Measurements from ENCODE around the gene CDH13. TPM values are rescaled to one million over a fixed set of nuclear protein-coding genes. Genes with fewer than 3 reads are reported as not detected.

CDH13 gene
- total RNA-seq, 4 donors from 2014 or later = 3.4 to 14.8 (median 6.5) TPM

DNA sequence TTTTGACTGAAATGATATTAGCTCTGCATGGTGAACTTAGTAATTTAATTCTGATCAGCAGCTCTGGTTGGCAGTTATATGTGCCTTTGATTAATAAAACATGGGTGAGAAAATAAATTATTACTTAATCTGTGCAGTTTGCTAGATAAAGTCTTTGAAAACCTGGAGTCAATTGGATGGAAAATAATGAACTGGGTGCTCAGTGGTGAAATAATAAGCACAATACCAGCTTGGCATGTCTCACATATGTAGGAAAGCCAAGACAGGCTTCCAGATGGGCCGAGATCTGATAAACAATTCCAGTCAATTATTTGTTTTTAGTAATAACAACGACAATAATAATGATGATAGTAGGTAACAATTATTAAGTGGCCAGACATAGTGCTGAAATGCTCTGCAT lies 326.7 kb downstream of the CDH13 start:
- no peaks in the 10 kb centered on the region for H3K36me3 ChIP-seq

DNA sequence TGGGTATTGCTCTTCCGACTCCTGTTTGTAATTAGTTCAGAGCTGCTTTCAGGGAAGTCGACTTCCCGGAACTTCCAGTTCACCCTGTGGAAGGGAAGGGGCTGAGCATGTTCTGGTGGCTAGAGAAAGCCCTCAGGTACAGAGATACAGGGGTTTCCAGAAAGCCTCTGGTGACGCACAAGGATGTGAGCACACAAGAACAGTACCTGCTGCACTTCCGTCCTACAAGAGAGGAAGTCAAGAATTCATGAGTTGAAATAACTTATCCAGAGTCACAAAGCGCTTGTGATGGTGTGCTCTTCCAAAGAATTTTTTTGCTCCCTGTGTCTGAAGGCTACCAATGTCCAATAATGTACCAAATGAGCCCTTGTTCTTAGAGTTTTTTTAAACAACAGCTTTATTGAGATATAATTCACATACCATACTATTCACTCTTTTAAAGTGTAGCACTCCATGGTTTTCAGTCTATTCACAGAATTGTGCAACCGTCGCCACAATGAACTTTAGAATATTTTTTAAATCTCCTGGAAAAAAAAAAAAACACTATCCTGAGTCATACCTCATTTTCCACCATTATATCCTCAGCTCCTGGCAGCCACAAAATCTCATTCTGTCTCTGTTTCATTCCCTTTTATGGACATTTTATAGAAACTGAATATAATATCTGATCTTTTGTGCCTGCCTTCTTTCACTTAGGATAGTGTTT lies 327.6 kb downstream of the CDH13 start:
- H3K9me3 ChIP-seq = no peaks in the 10 kb centered on the region
- H3K4me3 ChIP-seq (replicated peaks in 1 of 3) = no peak overlapping the region
- H3K4me1 ChIP-seq = no peaks in the 10 kb centered on the region
- H3K27ac ChIP-seq = no peak overlapping the region
- H3K36me3 ChIP-seq = no peaks in the 10 kb centered on the region
- no peak for DNase-seq
- intact Hi-C loops (cut with DNase I) = no loop called here
- H3K27me3 ChIP-seq = no peaks in the 10 kb centered on the region
- WGBS, 2 donors = 81 to 88% methylated on average over 8 of the region's 8 CpGs
- TF ChIP-seq POLR2A (IDR thresholded peaks at IDR 0.05) = no peak
- TF ChIP-seq, protein P1, sequence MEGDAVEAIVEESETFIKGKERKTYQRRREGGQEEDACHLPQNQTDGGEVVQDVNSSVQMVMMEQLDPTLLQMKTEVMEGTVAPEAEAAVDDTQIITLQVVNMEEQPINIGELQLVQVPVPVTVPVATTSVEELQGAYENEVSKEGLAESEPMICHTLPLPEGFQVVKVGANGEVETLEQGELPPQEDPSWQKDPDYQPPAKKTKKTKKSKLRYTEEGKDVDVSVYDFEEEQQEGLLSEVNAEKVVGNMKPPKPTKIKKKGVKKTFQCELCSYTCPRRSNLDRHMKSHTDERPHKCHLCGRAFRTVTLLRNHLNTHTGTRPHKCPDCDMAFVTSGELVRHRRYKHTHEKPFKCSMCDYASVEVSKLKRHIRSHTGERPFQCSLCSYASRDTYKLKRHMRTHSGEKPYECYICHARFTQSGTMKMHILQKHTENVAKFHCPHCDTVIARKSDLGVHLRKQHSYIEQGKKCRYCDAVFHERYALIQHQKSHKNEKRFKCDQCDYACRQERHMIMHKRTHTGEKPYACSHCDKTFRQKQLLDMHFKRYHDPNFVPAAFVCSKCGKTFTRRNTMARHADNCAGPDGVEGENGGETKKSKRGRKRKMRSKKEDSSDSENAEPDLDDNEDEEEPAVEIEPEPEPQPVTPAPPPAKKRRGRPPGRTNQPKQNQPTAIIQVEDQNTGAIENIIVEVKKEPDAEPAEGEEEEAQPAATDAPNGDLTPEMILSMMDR (IDR thresholded peaks at IDR 0.05) = no peak

More for the DNA sequence above, 326.7 kb downstream of the CDH13 start:
- Histone ChIP-seq H3K4me1 (no peaks in the 10 kb centered on the region), H3K27me3 (no peaks in the 10 kb centered on the region), H3K27ac (no peak overlapping the region), H3K4me3 (replicated peaks in 1 of 3) (no peak overlapping the region), H3K9me3 (no peaks in the 10 kb centered on the region)
- TF ChIP-seq, protein P1 (IDR thresholded peaks at IDR 0.05) = no peak
- DNase-seq = no peak
- intact Hi-C loops (cut with DNase I) = no loop called here
- WGBS, 2 donors = 88 to 91% methylated on average over 2 of the region's 2 CpGs

DNA sequence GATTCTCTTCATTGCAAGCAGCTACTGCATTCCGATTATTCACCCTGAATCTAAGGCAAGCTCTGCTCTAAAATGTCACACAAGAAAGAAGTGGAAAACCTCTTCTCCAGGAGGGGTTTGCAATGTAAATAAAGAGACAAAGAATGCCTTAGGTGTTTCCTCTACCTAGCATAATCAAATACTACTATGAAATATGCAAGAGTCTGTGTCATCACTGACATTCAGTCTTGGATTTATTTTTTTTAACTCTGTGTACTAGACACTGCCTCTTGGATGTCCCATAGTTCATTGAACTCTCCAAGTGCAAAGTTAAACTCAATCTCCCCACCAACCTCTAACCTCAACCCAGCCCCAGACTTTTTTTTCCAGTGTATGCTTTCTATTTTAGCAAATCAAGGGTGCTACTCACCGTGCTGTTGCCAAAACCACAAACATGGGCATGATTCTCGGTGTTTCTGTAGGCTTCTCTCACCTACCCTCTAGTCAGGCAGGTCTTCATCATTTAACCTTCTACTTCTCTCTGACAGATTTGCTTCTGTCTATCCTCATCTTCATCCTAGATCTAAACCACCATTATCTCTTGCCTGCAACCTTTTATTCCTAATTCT lies 329.1 kb downstream of the CDH13 start:
- intact Hi-C loops (cut with DNase I) = no loop called here
- 75 to 92% methylated on average over 3 of the region's 3 CpGs for WGBS, 2 donors
- no peaks in the 10 kb centered on the region for H3K36me3 ChIP-seq
- DNase-seq = no peak
- H3K4me1 ChIP-seq = no peaks in the 10 kb centered on the region
- no peaks in the 10 kb centered on the region for H3K27me3 ChIP-seq
- H3K9me3 ChIP-seq = no peaks in the 10 kb centered on the region
- TF ChIP-seq POLR2A (IDR thresholded peaks at IDR 0.05) = no peak
- TF ChIP-seq, protein P1 (IDR thresholded peaks at IDR 0.05) = no peak
- H3K27ac ChIP-seq = no peak overlapping the region
- H3K4me3 ChIP-seq (replicated peaks in 1 of 3) = no peak overlapping the region

DNA sequence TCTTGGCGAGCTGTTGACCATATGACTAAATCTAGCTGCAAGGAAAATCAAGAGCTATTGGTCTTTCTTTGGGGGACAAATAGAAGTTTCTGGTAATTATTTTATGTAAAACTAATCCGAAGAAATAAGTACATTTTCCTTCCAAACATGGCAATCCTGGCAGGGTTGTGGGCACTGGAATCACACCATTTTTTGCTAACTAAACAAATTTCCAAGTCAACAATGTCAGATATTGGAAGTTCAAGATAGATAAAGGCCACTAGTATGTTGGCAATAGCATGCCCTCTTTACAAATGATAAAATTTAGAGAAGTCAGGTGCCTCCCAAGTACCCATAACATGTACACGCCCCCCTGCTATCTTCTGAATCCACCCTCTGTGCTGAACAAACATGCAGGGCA lies 330.4 kb downstream of the CDH13 start:
- Histone ChIP-seq H3K27me3 (no peaks in the 10 kb centered on the region), H3K27ac (no peak overlapping the region), H3K9me3 (no peaks in the 10 kb centered on the region), H3K4me1 (no peaks in the 10 kb centered on the region), H3K4me3 (replicated peaks in 1 of 3) (no peak overlapping the region), H3K36me3 (no peaks in the 10 kb centered on the region)
- WGBS, 2 donors = 82 to 84% methylated on average over 3 of the region's 3 CpGs
- intact Hi-C loops (cut with DNase I) = no loop called here
- DNase-seq = no peak
- TF ChIP-seq, protein P1 (IDR thresholded peaks at IDR 0.05) = no peak
- TF ChIP-seq POLR2A (IDR thresholded peaks at IDR 0.05) = no peak

DNA sequence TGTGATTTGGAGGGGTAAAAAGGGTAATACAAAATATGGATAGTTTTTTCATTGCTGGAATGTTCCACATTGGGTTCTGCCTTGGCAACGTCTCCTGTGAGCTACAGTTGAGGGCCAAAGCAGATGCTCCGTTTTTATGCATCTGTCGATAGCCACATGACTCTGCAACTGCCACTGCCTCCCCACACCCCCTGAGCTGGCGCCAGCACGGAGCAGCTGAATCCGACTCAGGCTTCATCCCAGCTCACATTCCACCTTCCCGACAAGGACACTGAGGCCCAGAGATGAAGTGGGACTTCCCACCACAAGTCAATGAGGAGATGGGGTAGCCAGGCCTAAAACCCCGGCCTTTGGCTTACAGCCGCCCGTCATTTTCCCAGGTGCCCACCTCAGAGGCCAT lies 334.1 kb downstream of the CDH13 start:
- Histone ChIP-seq H3K27ac (no peak overlapping the region), H3K4me3 (replicated peaks in 1 of 3) (no peak overlapping the region), H3K9me3 (no peaks in the 10 kb centered on the region), H3K4me1 (no peaks in the 10 kb centered on the region), H3K36me3 (no peaks in the 10 kb centered on the region), H3K27me3 (no peaks in the 10 kb centered on the region)
- no peak for TF ChIP-seq POLR2A (IDR thresholded peaks at IDR 0.05)
- TF ChIP-seq, protein P1 (IDR thresholded peaks at IDR 0.05) = no peak
- no peak for DNase-seq
- 91 to 92% methylated on average over 10 of the region's 10 CpGs for WGBS, 2 donors
- intact Hi-C loops (cut with DNase I) = loop anchor here (10.0 kb wide), 1 partner anchor 64 kb away; no protein-coding TSS in a partner anchor

All from thyroid gland (tissue), 4 donors.